Measurements from ENCODE around the gene ARHGEF3.
"Not testable (repeated sequence)": the region's sequence is repeated elsewhere in the genome, so short reads cannot be mapped to it uniquely, and the experiment has no call there.

ARHGEF3 gene

DNA sequence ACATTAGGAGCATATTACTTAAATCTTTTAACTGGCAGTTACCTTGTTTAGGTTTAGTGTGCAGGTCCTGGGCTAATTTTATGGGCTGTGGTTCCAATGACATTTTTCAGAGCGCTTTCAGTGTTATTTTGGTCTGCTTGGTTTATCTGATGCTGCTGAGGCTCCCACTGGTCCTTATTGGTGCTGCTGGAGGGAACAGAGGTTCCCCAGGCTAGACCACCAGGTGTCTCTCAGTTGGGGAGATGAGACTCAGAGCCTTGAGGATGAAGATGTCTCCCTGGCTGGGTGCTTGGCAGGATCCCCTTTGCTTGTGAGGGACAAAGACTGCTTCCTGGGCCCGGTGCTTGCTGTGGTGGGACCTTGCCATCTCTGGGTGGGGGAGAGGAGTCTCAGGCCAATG, 90.4 kb downstream of the ARHGEF3 start:
- FAIRE-seq = no peak

DNA sequence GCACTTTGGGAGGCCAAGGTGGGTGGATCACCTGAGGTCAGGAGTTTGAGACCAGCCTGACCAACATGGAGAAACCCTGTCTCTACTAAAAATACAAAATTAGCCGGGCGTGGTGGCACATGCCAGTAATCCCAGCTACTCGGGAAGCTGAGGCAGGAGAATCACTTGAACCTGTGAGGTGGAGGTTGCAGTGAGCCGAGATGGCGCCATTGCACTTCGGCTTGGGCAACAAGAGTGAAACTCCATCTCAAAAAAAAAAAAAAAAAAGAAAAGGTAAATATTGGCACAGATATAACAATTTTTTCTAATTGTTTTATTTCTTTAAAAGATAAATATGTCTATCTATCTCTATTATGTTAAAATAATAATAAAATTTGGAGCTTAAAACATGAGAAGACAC, 94.3 kb downstream of the ARHGEF3 start:
- FAIRE-seq = not testable (repeated sequence)

DNA sequence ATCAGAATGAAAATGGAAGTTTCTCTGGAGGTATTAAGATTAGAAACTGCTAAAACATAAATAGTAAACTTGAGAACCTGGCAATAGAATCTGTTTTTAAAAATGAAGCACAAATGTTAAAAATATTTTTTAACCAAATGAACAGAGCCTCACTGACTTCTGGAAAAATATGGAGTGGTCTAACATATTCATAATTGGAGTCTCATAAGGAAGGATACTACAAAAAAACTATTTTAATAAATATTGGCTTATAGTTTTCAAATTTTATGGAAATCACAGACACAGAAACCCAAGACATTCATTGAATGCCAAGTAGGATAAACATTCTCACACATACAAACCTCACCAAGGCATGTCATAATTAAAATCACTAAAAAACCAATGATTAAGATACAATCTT, 95.1 kb downstream of the ARHGEF3 start:
- no peak for FAIRE-seq

DNA sequence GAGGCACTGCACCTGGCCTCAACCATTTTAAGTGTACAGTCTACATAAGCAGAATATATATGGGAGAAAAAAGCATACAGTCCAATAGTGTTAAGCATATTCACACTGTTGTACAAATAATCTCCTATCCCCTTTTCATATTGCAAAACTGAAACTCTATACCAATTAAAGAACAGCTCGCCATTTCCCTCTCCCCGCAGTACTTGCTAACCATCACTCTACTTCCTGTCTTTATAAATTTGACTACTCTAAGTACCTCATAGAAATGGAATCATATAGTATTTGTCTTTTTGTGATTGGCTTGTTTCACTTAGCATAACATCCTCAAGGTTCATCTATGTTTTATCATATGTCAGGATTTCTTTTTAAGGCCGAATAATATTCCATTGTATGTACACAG, 97.0 kb downstream of the ARHGEF3 start:
- FAIRE-seq = no peak

DNA sequence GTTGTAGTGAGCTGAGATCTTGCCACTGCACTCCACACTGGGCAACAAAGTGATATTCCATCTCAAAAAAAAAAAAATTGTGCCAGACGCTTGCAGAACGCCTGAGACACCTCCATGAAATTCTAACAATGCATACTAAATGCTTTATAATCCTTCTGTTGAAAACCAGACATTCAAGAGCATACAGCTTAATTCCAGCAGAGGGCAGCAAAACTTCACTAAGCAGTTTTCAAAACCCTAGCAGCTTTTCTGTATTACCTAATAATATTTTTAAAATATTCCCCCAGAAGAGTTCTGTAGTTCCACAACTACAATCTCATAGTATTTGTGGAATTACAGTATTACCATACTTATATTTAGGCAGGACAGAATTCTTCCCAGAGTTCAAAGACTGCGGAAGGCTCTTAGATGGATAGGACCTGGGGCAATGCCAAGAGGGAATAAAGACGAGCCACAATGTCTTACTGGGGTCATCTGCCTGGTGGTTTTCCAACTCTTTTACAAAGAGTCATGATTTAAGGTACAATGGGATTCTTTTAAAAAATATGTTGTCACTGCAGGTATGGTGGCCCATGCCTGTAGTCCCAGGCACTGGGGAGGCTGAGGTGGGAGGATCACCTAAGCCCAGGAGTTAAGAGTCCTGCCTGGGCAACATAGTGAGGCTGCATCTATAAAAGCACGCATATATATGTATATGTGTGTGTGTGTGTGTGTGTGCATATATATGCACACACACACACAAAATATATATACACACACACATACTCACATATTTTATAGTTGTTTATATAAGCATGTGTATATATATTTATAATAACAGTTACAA, 99.0 kb downstream of the ARHGEF3 start:
- peak; percentile 98 for FAIRE-seq

DNA sequence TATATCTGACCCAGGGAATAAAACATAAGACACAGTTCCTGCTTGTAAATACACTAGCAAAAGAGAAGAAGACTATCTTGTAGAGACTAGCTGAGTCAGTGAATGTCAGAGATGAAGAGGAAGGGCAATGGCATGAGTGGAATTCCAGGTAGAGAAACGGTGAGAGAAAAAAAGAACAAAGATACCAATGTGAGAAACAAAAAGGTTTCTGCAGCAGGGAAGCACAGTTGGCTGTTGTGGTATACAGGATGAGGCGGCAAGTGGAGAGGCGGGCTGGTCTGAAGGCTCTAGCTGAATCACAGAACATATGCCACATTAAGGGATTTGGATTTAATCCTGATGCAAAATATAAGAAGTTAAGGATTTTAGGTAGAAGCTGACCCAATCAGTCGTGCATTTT, 101.6 kb downstream of the ARHGEF3 start:
- FAIRE-seq = no peak

DNA sequence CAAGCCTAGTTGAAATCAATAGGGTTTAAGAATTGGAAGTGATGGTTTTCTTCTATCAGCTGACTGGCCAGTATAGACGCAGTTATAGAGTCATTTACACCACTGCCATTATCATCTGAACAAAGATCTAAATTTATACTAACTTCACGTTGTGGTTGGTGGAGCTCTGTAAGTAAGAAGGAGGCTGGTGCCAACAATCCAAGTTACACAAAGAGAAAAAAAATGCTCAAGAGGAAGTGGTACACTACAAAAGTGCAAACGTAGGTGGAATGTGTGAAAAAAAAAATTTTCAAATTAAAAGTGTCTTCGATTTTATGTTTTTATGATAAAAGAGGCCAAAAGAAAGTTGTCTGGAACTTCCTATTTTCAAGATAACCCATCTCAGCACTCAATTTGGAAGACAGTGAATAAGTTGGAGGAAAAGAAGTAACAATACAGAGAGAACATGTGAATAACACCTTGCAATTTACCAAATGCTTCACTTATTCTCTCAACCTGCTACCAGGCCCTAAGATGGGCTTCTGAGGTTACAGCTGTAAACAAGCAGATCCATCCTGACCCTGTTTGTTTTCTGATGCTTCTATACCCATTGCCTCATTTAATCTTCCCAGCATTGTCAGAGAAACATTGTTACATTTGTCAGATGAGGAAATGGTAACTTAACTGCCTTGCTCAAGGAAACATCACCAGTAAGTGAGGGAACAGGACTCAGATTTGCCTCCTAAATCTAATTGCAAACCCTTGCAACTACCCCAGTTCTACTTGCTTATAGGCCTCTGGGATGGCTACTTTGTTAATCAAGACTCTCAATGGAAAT, 106.7 kb downstream of the ARHGEF3 start:
- FAIRE-seq = no peak

DNA sequence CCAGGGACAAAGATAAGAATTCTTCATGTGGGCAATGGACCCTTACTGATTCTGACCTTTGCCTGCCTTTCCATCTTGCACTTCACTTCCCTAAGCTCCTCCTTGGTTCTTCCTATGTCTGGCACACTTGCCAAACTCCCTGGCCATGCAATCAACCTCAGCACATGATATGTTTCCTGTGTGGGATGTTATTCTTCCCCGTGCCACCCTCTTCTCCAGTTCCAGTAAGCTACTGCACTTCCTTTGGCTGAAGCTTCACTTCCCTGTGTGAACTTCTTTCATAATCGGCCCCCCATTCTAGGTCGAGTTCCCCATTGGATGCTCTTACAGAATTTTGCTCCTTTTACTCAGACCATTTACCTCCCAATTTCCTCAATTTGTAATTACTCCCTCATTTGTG, 108.0 kb downstream of the ARHGEF3 start:
- FAIRE-seq = no peak

DNA sequence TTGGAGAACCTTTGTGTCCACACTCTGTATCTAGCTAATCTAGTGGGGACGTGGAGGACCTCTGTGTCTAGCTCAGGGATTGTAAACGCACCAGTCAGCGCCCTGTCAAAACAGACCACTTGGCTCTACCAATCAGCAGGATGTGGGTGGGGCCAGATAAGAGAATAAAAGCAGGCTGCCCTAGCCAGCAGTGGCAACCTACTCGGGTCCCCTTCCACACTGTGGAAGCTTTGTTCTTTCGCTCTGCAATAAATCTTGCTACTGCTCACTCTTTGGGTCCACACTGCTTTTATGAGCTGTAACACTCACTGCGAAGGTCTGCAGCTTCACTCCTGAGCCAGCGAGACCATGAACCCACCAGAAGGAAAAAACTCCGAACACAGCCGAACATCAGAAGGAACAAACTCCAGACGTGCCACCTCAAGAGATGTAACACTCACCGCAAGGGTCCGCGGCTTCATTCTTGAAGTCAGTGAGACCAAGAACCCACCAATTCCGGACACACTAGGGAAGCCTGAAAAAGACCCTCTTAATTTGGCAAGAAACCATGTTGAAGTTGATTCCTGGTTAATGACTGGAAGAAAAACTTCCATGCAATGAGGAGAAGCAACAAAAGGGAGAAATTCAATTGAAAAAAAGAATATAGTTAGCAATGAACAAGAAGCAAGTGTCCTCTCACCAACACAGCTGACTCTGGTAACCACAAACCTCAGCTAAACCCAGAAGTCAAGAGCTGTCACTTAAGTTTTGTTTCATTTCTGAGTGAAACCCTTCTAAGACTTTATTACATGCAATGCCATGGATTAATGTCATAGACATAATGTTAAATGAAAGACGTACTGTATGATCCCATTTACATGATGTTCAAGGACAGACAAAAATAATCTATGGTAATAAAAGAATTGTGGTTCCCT, 109.0 kb downstream of the ARHGEF3 start:
- peak; percentile 34 for FAIRE-seq

DNA sequence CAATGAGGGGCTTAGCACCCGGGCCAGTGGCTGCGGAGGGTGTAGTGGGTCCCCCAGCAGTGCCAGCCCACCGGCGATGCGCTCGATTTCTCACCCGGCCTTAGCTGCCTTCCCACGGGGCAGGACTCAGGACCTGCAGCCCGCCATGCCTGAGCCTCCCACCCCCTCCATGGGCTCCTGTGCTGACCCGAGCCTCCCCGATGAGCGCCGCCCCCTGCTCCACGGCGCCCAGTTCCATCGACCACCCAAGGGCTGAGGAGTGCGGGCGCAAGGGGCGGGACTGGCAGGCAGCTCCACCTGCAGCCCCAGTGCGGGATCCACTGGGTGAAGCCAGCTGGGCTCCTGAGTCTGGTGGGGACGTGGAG, 109.8 kb downstream of the ARHGEF3 start:
- FAIRE-seq = not testable (repeated sequence)

DNA sequence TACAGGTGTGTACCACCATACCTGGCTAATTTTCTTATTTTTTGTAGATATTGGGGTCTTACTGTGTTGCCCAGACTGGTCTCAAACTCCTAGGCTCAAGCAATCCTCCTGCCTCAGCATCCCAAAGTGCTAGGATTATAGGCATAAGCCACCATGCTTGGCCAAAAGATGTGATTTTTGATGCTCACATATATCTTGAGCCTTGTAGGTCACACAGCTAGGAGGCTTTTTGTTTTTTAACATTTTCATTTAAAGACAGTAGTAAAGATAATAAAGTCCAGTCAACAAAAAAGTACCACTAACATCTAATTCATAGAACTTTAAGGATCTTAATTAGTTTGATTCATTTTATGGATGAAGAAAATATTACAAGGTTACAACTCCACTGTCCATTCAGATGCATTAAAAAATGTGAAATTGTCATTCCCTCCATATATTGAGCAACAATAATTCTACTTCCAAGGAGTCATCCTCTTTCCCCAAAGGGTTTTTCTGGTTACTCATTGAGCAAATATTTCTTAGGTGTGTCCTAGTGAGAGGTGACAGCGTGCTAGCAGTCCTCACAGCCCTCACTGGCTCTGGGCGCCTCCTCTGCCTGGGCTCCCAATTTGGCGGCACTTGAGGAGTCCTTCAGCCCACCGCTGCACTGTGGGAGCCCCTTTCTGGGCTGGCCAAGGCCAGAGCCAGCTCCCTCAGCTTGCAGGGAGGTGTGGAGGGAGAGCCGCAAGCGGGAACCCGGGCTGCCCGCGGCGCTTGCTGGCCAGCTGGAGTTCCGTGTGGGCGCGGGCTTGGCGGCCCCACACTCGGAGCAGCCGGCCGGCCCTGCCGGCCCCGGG, 110.4 kb downstream of the ARHGEF3 start:
- peak; percentile 6 for FAIRE-seq

DNA sequence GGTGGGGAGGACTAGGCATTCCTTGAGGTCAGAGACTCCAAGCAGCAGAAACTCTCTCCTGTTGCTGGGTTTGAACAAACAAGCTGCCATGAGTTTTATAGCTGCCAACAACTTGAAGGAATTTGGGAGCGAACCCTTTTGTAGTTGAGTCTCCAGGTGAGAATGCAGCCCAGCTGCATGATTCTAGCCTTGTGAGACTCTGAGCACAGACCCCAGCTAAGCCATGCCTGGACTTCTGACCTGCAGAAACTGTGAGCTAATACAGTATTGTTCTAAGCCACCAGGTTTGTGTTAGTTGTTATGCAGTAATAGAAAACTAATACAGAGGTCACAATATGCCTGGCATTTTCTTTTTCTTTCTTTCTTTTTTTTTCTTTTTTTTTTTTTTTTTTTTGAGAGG, 112.4 kb downstream of the ARHGEF3 start:
- no peak for FAIRE-seq

DNA sequence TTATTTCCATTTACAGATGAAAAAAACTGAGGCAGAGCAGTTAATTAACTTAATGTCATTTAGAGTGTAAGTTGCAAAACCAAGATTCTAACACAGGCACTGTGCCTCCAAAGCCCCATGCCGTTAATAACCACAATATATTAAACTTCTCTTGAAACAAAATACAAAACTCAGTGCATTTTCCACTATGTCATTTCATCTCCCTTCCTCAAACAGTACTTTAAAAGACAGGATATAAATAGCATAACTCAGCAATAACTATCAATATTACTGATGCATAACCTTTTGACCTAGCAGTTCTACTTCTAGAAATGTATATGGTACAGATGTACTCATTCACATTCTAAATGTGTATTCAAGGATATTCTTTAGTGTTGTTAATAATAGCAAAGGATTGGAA, 113.6 kb downstream of the ARHGEF3 start:
- no peak for FAIRE-seq

DNA sequence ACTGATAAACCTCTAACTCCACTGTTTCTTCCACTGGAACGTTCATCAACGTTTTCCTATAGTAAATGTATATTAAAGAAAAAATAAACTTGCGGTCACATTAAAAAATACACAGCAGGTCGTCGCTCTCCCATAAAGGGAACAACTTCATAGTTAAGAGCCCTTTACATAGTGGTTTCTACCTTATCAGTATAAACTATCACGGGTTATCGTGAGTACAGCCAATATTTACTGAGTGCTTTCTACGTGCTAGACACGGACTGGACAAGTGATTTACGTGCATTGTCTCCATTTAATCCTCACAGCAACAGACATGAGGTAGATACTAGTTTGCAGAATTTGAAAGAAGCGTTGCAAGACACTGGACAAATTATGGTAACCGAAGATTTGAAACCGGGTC, 117.7 kb downstream of the ARHGEF3 start:
- FAIRE-seq = no peak

DNA sequence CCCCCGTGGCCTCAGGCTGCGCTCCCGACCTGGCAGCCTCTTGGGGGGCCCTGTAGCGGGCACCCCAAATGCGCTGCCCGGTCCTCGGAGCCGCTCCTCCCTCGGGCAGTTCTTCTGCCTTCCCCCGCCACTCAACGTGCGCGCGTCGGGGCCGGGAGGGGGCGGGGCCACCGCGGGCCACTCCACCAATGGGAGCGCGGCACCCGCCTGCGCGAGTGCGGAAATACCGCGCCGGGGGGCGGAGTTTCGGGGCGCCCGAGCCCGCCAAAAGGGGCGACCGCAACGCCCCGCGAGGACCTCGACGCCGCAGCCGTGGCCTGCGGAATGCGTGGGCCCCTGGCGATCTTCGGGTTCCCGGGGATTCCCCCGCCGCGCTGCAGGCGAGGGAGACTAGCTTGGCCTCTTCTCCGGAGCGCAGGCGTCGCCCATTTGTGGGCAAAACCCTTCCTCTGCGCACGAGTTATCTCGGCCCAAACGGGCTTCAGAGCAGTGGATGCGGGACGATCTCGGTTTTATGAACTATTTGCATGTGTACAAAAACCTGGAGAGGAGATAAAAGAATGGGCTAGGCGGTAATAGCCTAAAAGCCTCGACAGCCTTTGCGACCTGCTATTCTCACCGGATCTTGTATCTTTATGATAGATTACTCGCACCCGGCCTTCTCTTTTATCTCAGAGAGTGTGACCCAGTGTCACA, 118.5 kb downstream of the ARHGEF3 start, which contains the start of gene TASOR:
Gene TASOR, minus strand, starts transcription at position 144 of the 696 bp plus-strand sequence. CDS start 259 bp downstream, outside the sequence.
- FAIRE-seq = no peak

DNA sequence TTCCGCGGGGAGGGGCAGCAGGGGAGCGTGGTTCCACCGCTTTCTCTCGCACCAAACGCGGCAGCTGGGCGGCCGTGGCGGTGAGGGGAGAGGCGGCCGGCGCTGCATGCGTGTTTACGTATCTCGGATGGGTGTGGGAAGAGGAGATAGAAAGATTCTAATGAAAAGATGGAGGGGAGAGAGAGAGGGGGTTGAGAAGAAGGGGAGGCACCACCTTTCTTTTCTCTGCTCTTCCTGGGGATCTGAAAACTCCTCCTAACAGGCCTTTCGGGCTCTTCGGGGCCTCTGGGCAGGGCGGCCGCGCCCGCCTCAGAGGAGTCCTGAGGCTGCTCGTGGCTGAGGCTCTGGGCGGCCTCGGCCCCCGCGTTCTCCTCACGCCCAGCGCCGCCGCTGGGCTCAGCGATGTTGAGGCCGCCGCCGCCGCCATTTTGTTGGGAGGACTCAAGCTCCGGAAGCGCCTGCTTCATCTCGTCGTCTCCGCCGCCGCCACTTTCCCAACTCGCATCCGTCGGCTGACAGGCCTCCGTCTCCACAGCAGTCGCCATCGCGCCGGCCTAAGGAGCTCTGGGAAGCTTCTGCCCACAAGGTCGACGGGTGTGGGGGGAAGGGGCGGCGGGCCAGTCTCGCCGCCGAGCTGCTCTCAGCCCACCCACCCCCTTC, 119.2 kb downstream of the ARHGEF3 start:
- no peak for FAIRE-seq

DNA sequence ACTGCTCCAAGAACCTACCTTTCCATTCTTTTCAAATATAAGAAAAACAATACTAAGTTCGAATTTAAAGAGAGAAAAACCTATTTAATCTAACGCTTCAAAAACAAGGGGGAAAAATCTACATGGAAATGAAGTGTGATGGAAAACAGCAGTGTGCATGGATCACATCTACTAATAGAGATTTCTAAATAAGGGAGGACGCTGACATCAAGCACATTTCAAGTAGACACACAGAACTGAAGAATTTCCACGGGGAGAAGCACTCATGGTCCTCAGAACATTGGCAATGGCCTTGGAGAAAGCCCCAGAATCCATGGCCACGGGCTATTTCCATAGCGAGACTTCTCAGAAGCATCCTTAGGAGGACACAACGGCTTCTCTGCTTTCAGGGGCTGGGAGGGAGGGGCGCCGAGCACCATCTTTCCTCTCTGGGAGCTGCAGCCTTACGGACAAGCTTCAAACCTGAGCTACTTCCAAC, 119.7 kb downstream of the ARHGEF3 start:
- no peak for FAIRE-seq

DNA sequence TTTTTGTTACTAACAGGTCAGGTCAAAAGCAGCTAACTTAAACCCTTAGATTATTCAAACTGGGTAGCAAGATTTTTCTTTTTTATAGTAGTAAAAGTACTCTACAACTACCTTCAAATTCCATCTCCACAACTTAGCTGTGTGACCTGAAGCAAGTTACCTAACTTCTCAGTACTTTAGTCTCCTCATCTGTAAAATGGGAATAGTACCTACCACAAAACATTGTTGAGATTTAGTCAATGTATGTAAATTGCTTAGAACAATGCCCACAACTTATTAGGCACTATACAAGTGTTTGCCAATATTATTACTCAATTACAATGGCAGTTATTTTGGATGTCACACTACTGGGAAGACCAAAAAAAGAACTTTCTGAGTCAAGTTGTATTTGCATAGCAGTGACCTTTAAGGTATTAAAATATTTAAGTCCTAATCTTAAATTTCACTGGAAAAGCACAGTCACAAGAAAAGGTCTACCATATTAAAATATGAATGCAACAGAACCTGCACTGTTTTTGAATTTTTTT, 121.6 kb downstream of the ARHGEF3 start:
- peak; percentile 23 for FAIRE-seq

Data from G401.6 (cell line).